Measurements from ENCODE around the gene HAT1. TPM values are rescaled to one million over a fixed set of nuclear protein-coding genes. Genes with fewer than 3 reads are reported as not detected.
A peak's percentile ranks its signal among the peaks of the same experiment; 100 is the strongest.
"Not testable (repeated sequence)": the region's sequence is repeated elsewhere in the genome, so short reads cannot be mapped to it uniquely, and the experiment has no call there.

HAT1 gene
- total and polyA plus RNA-seq, 4 donors = 11.8 to 45.1 (median 16.3) TPM

DNA sequence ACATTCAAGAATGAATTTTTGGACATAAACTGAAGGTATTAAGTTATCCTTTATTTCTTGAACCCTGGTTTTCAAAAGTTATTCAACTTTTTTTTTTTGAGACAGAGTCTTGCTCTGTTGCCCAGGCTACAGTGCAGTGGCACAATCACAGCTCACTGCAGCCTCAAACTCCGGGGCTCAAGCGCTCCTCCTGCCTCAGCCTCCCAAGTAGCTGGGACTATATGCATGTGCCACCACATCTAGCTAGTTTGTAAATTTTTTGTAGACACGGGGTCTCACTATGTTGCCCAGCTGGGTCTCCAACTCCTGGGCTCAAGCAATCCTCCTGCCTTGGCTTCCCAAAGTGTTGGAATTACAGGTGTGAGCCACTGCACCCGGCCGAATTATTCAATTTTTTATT, 74.8 kb downstream of the HAT1 start:
- not testable (repeated sequence) for H3K27me3 ChIP-seq (ENCODE audit: control insufficient read depth in 4 of 4, insufficient read depth in 4 of 4, low read length in 3 of 4); H3K4me3 ChIP-seq (ENCODE audit: low read depth in 1 of 3, low read length in 3 of 3); H3K27ac ChIP-seq (ENCODE audit: low read depth in 1 of 2, low read length in 2 of 2); DNase-seq (ENCODE audit: low spot score); H3K9me3 ChIP-seq (ENCODE audit: control insufficient read depth in 4 of 4, low read length in 3 of 4); H3K9ac ChIP-seq (ENCODE audit: low read depth in 1 of 2, low read length in 2 of 2); H3K36me3 ChIP-seq (ENCODE audit: control insufficient read depth in 4 of 4, insufficient read depth in 3 of 4, low read depth in 1 of 4, low read length in 3 of 4)
- H3K4me1 ChIP-seq (ENCODE audit: control insufficient read depth in 4 of 4, insufficient read depth in 4 of 4, low read length in 3 of 4) = peaks cover 2 to 12% (median 6%) of the 10 kb centered on the region in 4 donors
- WGBS = 91% methylated on average over 5 of the region's 5 CpGs

DNA sequence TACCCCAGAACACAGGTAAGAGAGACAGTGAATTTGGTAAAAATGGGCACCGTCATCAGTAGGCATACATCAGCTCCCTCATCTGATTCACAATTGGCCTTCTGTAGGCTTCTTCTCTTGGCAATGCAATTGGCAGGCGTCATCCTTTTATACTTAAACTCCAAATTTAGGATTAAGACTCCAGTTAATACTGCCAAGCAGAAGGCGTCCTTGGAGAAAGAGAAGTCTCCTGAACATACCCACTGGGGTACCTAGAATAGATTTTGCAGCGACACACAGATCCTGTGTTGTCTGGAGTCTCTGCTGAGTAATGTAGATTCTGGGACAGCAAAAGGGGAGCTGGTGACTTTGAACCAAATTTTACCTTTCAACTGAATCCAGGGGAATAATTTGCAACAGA, 76.9 kb downstream of the HAT1 start:
- Histone ChIP-seq H3K27me3 (ENCODE audit: control insufficient read depth in 4 of 4, insufficient read depth in 4 of 4, low read length in 3 of 4) (no peaks in the 10 kb centered on the region), H3K36me3 (ENCODE audit: control insufficient read depth in 4 of 4, insufficient read depth in 3 of 4, low read depth in 1 of 4, low read length in 3 of 4) (no peaks in the 10 kb centered on the region), H3K9ac (ENCODE audit: low read depth in 1 of 2, low read length in 2 of 2) (peak overlapping the region; percentile 61 to 73), H3K4me1 (ENCODE audit: control insufficient read depth in 4 of 4, insufficient read depth in 4 of 4, low read length in 3 of 4) (peaks cover 2 to 12% (median 6%) of the 10 kb centered on the region in 4 donors), H3K9me3 (ENCODE audit: control insufficient read depth in 4 of 4, low read length in 3 of 4) (no peaks in the 10 kb centered on the region), H3K27ac (ENCODE audit: low read depth in 1 of 2, low read length in 2 of 2) (no peak overlapping the region), H3K4me3 (ENCODE audit: low read depth in 1 of 3, low read length in 3 of 3) (peak overlapping the region; percentile 24 to 94 (median 94))
- no peak for DNase-seq (ENCODE audit: low spot score)
- 60% methylated on average over 4 of the region's 4 CpGs for WGBS
- TF ChIP-seq CTCF (IDR thresholded peaks at IDR 0.05; ENCODE audit: low read depth, low read length, missing input control) (no peak), RAD21 (IDR thresholded peaks at IDR 0.05) (no peak)

DNA sequence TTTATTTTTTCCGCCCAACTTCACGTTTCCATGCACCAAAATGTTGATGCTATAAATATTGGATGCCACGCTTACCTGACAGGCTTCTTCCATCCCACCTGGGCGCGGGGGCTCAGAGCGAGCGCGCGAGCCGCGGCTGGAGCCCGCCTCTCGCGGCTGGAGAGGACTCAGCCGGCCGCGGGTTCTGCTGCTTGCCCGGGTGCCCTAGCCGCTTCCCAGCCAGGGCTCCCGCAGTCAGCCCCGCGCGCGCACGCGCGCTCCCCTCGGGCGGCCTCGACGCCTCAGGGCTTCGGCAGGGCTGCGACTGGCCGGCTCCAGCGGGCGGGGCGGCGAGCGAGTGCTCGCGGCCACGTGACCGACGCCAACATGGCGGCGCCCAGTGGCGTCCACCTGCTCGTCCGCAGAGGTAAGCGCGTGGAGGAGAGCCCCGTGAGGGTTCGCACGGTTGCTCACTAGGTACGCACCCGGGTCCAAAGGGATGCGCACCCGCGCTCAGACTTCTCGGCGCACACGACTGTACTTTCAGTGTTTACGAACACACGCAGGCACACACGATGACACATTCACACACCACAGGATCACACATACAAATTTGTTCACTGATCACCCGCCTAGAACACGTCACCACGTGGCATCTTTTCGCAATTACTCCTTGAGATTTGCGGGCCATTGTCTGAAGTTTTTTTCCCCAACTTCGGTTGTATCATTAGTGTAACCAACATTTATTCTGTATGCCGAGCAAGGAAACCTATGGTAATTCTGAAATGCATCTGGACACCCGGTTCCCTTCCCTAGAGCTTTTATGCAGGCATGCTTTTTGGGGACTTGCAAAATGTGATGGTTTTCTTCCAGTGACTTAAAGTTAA, 77.6 kb downstream of the HAT1 start, which contains the start of gene METAP1D:
TSS of gene METAP1D (plus strand) at position 350 of the 866 bp plus-strand sequence. CDS start at position 367, 17 bp downstream.
- H3K4me1 ChIP-seq (ENCODE audit: control insufficient read depth in 4 of 4, insufficient read depth in 4 of 4, low read length in 3 of 4) = peaks cover 2 to 12% (median 6%) of the 10 kb centered on the region in 4 donors
- H3K27ac ChIP-seq (ENCODE audit: low read depth in 1 of 2, low read length in 2 of 2) = peak within 1 kb of the TSS; percentile 51 to 69
- TF ChIP-seq RAD21 (IDR thresholded peaks at IDR 0.05) (peak in 1 of 2 donors; percentile 7), JUND (IDR thresholded peaks at IDR 0.05) (no peak), HNF4A (conservative IDR thresholded peaks at IDR 0.05) (peak in 1 of 2 donors; percentile 66), ZBTB33 (IDR thresholded peaks at IDR 0.05) (no peak), RXRA (IDR thresholded peaks at IDR 0.05) (no peak), YY1 (IDR thresholded peaks at IDR 0.05) (peak; percentile 99), HNF4G (IDR thresholded peaks at IDR 0.05) (no peak), NR2F2 (IDR thresholded peaks at IDR 0.05) (no peak), SP1 (IDR thresholded peaks at IDR 0.05) (peak; percentile 4), FOXA2 (IDR thresholded peaks at IDR 0.05) (no peak)
- TF ChIP-seq, protein P1, sequence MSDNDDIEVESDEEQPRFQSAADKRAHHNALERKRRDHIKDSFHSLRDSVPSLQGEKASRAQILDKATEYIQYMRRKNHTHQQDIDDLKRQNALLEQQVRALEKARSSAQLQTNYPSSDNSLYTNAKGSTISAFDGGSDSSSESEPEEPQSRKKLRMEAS (IDR thresholded peaks at IDR 0.05) = peak; percentile 87
- peak within 1 kb of the TSS; percentile 61 to 73 for H3K9ac ChIP-seq (ENCODE audit: low read depth in 1 of 2, low read length in 2 of 2)
- no peaks in the 10 kb centered on the region for H3K27me3 ChIP-seq (ENCODE audit: control insufficient read depth in 4 of 4, insufficient read depth in 4 of 4, low read length in 3 of 4)
- peak; percentile 90 for DNase-seq (ENCODE audit: low spot score)
- under 1% methylated on average over 73 of the region's 73 CpGs for WGBS
- H3K9me3 ChIP-seq (ENCODE audit: control insufficient read depth in 4 of 4, low read length in 3 of 4) = no peaks in the 10 kb centered on the region
- H3K36me3 ChIP-seq (ENCODE audit: control insufficient read depth in 4 of 4, insufficient read depth in 3 of 4, low read depth in 1 of 4, low read length in 3 of 4) = no peaks in the 10 kb centered on the region
- peak within 1 kb of the TSS; percentile 94 to 97 (median 94) for H3K4me3 ChIP-seq (ENCODE audit: low read depth in 1 of 3, low read length in 3 of 3)

All from liver (tissue), 9 donors.